ENCODE measurements around the gene RELN.
"Not testable (repeated sequence)": the region's sequence is repeated elsewhere in the genome, so short reads cannot be mapped to it uniquely, and the experiment has no call there.

Gene RELN

DNA sequence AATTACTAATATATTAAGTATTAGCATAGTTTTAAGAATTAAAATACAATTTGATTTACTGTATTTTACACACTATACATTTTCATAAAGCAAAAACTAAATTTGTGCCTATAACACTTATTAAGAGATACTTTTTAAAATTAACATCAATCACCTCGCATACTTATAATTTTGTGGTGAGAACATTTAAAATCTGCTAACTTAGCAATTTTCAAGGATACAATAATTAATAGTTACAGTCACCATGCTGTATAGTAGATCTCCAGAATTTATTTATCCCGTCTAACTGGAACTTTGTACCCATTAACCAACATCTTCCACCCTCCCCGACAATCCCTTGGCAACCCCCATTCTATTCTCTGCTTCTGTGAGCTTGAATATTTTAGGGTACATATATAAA is 47.5 kb downstream of the RELN start:
- DNase-seq (ENCODE audit: low spot score), result no peak

DNA sequence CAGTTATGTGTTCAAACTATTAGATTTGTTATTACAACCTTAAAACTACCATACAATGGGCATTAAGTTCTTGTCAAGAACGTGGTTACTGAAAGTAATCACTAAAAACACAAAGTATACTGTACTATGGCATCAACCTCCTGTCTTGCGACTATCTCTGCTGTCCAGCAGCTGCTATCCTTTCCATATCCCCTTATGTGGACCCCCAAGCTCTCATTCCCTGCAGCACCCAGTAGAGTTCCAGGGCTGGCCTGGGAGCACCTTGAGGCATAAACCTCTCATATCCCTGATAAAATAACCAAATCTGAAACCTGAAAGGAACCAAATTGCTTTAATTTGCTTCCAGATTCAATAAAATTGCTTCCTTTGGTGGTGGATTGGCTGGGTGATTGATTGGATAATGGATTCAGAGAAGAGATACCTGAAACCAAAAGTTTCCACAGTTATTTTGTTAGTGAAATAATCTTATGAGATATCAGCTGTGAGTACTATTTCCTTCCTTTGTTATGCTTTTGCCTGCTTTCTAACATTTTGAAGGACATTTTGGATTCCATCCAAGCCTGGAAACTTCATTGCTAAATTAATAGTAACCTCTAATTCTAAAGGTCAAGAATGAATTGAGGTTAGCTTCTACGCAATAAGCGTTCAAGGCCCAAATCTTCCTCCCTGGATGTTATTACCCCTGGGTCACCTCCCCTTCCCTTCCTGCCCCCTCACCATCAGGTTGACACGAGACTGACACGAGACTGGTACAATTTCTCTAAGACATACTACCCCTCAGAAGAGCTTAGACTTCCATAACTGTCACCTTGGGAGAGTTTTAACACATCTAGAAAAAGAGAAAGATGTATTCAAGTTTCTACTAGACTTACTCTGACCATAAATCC is 48.8 kb downstream of the RELN start:
- no peak for DNase-seq (ENCODE audit: low spot score)

DNA sequence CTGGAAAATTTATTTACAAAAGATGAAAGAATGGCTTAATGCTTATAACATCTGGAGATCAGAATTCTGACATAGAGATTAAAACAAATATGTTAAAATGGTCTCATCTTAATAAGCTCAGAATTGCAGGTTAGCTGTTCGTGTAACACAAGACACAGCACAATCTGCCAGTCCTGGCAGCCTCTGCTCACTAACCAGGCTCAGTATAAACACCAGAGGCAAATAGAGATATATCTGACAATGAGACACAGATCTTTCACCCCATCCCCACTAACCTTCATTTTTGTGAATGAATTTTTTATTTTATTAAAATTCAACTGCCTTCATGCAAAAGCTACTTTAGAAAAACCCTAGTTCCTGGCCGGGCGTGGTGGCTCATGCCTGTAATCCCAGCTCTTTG is 51.8 kb downstream of the RELN start:
- no peak for DNase-seq (ENCODE audit: low spot score)

DNA sequence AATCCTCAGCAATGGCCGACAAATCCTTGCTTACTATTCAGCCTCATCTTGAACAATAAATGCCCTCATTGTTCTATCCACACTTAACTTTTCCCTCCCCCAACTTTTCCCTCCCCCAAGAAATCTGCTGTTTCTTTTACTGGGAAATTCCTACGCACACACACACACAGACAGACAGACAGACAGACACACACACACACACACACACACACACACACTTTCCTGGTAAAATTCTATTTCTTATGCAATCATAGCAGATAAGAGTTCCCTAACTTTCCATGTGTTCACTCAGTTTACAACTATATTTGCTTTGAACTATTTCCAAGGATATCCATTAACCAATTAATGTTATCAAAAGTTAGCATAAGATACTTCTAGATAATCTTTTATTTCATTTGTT is 52.9 kb downstream of the RELN start:
- no peak for DNase-seq (ENCODE audit: low spot score)

DNA sequence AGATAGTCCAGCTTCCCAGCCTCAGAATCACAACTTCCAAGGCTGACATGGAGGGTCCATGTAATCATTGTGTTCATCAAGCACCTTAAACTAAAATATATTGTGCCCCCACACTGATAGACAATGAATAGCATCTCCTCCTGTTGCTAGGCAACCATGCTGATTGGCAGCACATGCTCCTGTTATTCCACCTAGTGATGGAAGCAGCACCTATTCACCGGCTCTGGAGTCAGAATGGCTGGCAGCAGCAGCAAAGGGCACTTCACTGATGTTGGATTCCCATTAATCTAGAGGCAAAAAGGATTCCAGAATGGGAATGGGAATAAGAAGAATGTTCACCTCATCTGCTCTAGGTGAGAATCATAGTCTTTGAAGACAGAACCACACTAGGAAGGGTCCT is 55.0 kb downstream of the RELN start:
- DNase-seq (ENCODE audit: low spot score), result no peak

DNA sequence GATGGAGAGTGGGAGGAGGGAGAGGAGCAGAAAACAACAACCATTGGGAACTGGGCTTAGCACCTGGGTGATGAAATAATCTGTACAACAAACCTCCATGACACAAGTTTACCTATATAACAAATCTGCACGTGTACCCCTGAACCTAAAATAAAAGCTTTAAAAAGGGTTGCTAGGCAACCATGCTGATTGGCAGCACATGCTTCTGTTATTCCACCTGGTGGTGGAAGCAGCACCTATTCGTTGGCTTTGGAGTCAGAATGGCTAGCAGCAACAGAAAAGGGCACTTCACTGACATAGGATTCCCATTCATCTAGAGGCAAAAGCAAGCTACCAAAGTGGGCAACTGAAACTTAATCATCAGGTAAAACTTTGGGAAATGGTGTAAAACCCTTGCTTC is 57.1 kb downstream of the RELN start:
- DNase-seq (ENCODE audit: low spot score), result no peak

- no peak for DNase-seq (ENCODE audit: low spot score)
These were observed 59.6 kb downstream of the RELN start for GRCh38 chr7:103929901-103930311.

DNA sequence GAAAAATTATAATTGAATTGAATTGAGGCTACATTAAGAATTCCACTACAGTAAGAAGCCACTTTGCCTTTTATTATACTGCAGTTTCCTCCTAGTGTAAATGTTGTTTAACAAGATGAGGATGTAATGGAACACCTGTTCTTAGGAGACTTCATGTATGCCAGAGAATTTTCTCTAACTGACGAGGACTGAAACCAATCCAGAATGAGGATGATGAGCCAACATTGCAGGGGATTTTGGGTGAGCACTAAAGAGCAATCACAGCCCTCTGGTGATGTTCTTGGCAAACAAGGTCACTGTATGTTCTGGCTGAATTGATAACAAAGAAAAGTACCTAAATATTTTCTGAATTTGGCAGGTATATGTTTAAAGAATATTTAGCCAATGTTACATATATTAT is 60.9 kb downstream of the RELN start:
- no peak for DNase-seq (ENCODE audit: low spot score)

DNA sequence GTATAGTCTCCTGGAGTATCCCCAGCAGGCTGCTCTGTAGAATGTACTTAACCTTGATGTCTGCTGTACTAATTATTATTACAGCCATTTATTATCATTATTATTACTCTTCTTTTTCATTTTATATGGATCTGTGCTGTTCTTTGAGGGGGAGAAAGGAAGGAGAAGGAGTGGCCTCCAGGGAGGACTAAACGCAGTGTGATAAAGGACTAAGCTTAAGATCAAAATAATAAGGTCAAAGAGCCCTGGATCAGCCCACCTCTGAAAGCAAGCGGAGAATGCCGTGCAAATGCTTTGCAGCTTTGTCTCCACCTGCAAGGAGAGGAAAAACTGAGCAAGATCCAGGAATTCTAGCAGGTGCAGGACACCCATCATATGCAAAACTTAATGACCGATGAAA is 65.3 kb downstream of the RELN start:
- no peak for DNase-seq (ENCODE audit: low spot score)

GRCh38 chr7:103922407-103922806 is 67.1 kb downstream of the RELN start:
- DNase-seq (ENCODE audit: low spot score), result no peak

DNA sequence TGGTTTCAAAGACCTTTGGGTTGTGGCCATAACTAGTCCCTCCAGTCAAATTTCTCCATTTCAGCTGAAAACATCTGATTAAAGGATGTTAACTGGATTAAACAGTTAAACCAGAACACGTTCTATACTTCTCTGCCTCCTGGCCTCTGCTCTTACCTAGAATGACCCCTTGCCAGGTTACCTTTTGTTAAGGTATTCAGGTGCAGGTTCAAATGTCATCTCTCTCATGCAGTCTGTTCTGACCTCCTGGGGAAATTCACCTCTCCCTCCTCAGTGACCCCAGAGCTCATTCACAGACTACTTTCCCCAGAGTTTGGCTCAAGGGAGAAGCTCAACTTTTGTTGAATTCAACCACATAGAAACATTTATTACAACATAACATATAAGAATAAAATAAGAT is 67.8 kb downstream of the RELN start:
- DNase-seq (ENCODE audit: low spot score), result no peak

- DNase-seq (ENCODE audit: low spot score), result no peak
These were observed 70.1 kb downstream of the RELN start for GRCh38 chr7:103919272-103919868.

GRCh38 chr7:103918631-103919271 is 70.7 kb downstream of the RELN start:
- DNase-seq (ENCODE audit: low spot score), result no peak

DNA sequence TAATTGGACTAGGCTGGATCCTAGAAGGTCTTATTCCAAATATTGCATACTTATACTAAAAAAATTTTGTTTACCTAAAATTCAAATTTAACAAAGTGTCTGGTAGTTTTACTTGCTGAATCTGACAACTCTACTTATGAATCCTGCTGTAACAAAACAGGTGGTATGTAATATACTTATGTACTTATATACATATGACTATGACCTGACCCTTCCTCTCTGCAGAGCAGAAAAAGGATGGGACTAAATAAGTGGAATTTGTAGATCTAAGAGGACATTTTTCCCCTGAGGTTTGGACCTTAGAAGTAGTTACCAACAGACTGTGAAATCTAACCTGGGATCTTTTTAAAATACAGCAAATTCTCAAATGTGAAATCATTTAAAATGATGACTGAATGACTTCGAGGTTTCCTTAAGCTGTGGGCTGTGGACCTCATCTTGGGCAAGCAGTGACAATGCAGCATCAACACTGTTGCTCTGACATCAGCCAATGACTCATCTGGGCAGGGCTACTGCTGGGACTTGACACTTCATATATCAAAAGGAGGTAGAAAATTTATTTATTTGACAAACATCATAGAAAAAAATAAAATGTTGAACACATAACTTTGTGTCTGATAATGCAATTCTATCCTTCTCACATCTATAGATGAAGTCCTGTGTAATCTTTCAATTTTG is 73.6 kb downstream of the RELN start:
- DNase-seq (ENCODE audit: low spot score), result no peak

- DNase-seq (ENCODE audit: low spot score), result no peak
These were observed 75.1 kb downstream of the RELN start for GRCh38 chr7:103914147-103914899.

- no peak for DNase-seq (ENCODE audit: low spot score)
These were observed 76.4 kb downstream of the RELN start for GRCh38 chr7:103912891-103913605.

DNA sequence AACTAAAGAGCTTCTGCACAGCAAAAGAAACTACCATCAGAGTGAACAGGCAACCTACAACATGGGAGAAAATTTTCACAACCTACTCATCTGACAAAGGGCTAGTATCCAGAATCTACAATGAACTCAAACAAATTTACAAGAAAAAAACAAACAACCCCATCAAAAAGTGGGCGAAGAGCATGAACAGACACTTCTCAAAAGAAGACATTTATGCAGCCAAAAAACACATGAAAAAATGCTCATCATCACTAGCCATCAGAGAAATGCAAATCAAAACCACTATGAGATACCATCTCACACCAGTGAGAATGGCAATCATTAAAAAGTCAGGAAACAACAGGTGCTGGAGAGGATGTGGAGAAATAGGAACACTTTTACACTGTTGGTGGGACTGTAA is 78.4 kb downstream of the RELN start:
- DNase-seq (ENCODE audit: low spot score), result not testable (repeated sequence)

DNA sequence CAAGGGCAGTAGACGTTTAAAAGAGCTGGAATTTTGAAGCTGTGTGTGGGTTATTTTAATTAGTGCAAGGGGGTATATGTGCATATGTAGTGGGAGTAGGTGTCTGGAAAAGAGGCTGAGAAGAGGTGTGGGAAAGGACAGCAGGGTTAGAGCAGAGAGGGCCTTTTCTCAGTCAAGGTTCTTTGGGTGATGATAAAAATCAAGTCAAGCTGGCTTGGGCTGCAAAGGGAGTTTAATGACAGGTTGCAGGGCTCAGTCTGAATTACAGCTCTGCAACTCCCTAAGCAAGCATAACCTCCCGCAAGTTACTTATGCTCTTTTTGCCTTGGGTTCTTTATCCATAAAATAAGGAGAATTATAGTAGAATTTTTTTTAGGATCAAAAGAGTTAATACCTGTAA is 83.5 kb downstream of the RELN start:
- no peak for DNase-seq (ENCODE audit: low spot score)

DNA sequence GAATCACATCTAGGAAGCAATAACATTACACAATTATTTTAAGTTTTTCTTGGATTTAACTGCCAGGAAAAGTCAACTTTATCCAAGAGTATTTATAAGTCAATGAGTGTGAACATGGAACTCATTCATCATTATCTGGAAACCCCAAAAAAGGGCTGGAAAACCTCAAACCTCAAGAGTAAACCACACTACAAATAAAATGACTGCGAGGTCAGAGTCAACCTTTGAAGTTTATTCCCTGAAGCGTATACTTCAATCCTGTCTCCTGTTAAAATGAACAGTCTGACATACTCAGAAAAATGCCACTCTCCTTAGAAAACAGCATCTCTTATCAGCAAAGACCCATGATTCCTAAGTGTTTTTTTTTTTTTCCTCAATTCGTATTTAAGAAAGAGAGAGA is 86.5 kb downstream of the RELN start:
- no peak for DNase-seq (ENCODE audit: low spot score)

GRCh38 chr7:103896826-103897225 is 92.6 kb downstream of the RELN start:
- not testable (repeated sequence) for DNase-seq (ENCODE audit: low spot score)

All from Ammon's horn (tissue), 1 donor.